ENCODE measurements around the gene FBXW10B. TPM values are rescaled to one million over a fixed set of nuclear protein-coding genes. Genes with fewer than 3 reads are reported as not detected.
"Not testable (repeated sequence)": the region's sequence is repeated elsewhere in the genome, so short reads cannot be mapped to it uniquely, and the experiment has no call there.

Gene FBXW10B, protein sequence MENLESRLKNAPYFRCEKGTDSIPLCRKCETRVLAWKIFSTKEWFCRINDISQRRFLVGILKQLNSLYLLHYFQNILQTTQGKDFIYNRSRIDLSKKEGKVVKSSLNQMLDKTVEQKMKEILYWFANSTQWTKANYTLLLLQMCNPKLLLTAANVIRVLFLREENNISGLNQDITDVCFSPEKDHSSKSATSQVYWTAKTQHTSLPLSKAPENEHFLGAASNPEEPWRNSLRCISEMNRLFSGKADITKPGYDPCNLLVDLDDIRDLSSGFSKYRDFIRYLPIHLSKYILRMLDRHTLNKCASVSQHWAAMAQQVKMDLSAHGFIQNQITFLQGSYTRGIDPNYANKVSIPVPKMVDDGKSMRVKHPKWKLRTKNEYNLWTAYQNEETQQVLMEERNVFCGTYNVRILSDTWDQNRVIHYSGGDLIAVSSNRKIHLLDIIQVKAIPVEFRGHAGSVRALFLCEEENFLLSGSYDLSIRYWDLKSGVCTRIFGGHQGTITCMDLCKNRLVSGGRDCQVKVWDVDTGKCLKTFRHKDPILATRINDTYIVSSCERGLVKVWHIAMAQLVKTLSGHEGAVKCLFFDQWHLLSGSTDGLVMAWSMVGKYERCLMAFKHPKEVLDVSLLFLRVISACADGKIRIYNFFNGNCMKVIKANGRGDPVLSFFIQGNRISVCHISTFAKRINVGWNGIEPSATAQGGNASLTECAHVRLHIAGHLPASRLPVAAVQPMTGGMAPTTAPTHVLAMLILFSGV
- total RNA-seq, result under 1 TPM; 0.44 to 0.60 TPM

DNA sequence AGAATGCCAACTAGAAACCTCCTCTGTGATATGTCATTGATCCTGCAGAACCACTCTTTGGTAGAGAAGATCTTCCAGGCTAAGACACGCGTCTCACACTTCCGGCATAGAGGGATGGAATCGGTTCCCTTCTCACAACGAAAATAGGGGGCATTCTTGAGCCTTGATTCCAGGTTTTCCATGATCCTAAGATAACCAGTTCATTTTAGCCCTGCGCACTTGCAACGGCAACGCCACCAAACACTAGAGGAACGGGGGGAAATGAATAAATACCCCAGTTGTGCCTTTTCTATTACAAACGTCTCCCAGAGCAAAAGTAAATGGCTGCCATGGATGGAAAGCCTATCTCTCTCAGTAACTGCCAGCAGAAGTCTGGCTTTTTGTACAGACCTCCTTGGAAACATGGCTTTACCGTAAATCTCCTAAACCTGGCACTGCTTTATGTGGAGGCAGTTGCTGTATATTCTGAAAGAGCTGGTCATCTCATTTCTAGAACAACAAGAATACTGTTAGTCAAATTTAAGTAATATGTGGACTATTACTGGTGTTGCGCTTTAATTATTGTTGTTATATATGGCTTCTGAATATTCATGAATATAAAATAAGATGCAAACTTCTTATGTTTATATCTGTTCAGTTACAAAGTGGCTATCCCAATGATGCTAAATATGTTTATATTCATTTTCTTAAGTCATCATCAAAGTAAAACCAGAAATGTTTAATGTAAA is at the start of gene FBXW10B:
Gene FBXW10B, minus strand, starts transcription at position 374 of the 728 bp plus-strand sequence. Its CDS starts 192 bp downstream, at position 182.
- H3K27me3 Mint-ChIP-seq; H3K4me1 Mint-ChIP-seq; H3K36me3 Mint-ChIP-seq (ENCODE audit: low read depth); H3K27ac Mint-ChIP-seq; H3K4me3 Mint-ChIP-seq; POLR2A ChIA-PET; DNase-seq; CTCF ChIA-PET; H3K9me3 Mint-ChIP-seq: not testable (repeated sequence)

DNA sequence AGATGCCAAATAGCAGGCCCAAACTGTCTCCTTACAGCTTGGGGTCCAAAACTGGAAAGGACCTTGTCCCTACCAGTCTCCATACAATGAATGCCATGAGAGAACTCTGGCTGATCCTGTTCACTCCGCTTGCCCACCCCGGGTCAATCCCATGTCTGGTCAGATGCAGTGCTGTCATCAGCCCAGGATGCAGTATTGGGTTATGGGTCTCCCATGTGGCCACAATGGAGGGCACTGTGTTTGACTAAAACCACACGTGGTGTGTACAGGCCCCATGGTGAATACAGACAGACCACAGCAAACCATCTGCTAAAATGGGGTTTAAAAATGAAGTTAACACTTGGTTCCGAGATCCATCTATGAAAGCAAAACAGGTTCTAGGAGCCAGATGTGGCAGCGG is 44.2 kb upstream of the FBXW10B start:
- ChIA-PET CTCF (no interaction called here), POLR2A (no interaction called here)
- Mint-ChIP-seq H3K36me3 (ENCODE audit: low read depth) (peaks cover 4% of the 10 kb centered on the region), H3K27me3 (no peaks in the 10 kb centered on the region), H3K4me1 (peaks cover 7% of the 10 kb centered on the region), H3K27ac (no peak overlapping the region), H3K4me3 (no peak overlapping the region), H3K9me3 (no peaks in the 10 kb centered on the region)
- DNase-seq, result no peak

DNA sequence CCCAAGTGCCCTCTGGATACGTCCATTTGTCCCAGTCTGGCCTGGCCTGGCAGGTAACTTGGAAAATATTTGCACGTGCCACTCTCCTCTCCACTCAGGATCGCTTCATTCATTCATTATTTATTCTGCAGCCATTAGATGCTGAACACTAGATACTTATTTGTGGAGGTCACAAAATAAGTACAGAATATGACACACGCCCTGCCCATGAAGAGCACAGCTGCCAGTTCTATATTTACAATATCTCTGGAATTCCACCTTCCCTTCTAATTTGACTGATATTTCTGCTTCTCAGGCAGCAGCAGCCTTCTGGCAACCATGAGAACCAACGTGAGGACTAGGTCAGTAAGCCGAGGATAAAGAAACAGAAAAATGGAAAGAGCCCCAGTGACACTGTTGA is 43.7 kb upstream of the FBXW10B start:
- Mint-ChIP-seq H3K27ac (no peak overlapping the region), H3K27me3 (no peaks in the 10 kb centered on the region), H3K4me3 (no peak overlapping the region), H3K4me1 (peaks cover 7% of the 10 kb centered on the region), H3K9me3 (no peaks in the 10 kb centered on the region), H3K36me3 (ENCODE audit: low read depth) (peaks cover 2% of the 10 kb centered on the region)
- POLR2A ChIA-PET, result no interaction called here
- CTCF ChIA-PET, result no interaction called here
- DNase-seq, result no peak

DNA sequence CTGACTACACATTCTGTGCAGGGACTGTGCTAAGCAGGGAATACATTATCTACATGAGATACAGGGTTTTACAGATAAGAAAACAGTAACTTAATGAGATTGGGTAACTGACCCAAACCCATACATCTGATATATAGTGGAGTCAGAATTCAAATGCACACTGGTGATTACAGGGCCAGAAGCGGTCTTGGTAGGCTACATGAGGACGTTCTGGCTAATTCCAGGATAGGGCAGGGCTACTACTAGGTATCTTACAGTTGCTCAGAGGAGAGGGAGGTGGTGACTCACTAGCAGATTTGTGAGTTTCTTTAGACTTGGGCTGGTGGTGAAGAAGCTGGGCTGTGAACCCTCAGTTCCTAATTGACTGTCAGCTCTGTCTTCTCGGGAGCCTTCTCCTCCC is 43.2 kb upstream of the FBXW10B start:
- H3K9me3 Mint-ChIP-seq, result no peaks in the 10 kb centered on the region
- DNase-seq, result no peak
- ChIA-PET CTCF (no interaction called here), POLR2A (no interaction called here)
- H3K36me3 Mint-ChIP-seq (ENCODE audit: low read depth), result peaks cover 2% of the 10 kb centered on the region
- no peak overlapping the region for H3K4me3 Mint-ChIP-seq
- H3K4me1 Mint-ChIP-seq, result peaks cover 7% of the 10 kb centered on the region
- no peak overlapping the region for H3K27ac Mint-ChIP-seq
- H3K27me3 Mint-ChIP-seq, result no peaks in the 10 kb centered on the region

DNA sequence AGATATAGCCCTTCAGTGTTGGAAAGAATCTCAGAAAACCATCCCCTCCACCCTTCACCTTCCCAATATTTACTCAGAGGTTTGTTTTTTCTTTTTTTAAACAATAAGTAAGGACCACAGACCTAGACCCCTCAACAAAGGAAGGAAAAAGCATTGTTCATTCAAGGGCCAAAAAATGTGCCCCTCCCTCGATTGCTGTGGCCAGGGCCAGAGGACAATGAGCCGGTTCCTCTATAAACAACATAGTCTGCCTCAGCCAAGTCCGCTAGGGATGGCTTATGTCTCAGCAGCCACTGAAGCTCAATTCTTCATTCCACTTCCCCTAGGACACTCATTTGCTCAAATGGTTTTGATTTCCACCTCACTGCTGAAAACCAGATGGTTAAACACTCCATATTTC is 40.6 kb upstream of the FBXW10B start:
- Mint-ChIP-seq H3K27me3 (no peaks in the 10 kb centered on the region), H3K4me3 (no peak overlapping the region), H3K4me1 (peaks cover 8% of the 10 kb centered on the region), H3K36me3 (ENCODE audit: low read depth) (peaks cover 2% of the 10 kb centered on the region), H3K27ac (no peak overlapping the region), H3K9me3 (no peaks in the 10 kb centered on the region)
- ChIA-PET CTCF (no interaction called here), POLR2A (no interaction called here)
- DNase-seq, result no peak

DNA sequence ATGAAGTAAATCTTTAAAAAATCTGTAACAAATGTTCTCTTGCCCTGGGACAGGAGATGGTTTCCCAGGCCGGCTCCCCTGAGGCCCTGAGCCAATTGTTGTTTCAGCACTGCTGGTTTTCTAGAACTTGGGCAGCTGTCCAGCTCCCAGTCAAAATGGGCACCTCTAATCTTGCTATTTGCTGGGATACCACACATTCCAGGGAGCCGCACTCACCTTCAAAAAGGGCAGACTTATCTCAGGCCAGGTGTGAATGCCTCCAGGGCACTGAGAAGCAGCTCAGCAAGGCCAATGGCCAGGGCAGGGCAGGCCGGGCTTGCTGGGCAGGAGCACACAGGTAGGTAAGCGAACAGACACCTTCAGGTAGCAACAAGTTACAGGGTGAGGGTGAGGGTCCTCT is 40.2 kb upstream of the FBXW10B start:
- Mint-ChIP-seq H3K27me3 (no peaks in the 10 kb centered on the region), H3K27ac (no peak overlapping the region), H3K36me3 (ENCODE audit: low read depth) (peaks cover 2% of the 10 kb centered on the region), H3K4me3 (no peak overlapping the region), H3K4me1 (peaks cover 8% of the 10 kb centered on the region), H3K9me3 (no peaks in the 10 kb centered on the region)
- ChIA-PET POLR2A (no interaction called here), CTCF (no interaction called here)
- DNase-seq, result no peak

DNA sequence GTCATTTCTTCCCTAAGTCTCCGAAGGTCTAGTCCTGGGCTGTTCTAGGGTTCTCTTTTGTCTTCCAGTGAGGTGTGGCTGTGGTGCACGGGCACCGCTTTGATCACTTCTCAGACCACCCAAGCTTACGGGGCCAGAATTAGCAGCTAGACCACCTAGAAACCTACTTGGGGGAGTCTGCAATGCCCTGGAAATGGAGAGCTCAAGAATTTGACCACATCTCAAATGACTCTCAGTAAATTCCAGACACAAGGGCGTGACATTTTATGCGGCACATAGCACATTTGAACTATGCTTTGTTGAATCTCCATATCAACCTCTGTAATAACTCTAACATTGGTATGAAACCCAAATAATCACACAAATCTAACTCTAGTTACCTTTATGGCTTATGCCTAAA is 39.7 kb upstream of the FBXW10B start:
- Mint-ChIP-seq H3K27me3 (no peaks in the 10 kb centered on the region), H3K4me3 (no peak overlapping the region), H3K4me1 (peaks cover 8% of the 10 kb centered on the region), H3K36me3 (ENCODE audit: low read depth) (peaks cover 2% of the 10 kb centered on the region), H3K9me3 (no peaks in the 10 kb centered on the region), H3K27ac (no peak overlapping the region)
- ChIA-PET CTCF (interaction anchor here (1.3 kb wide), 1 partner anchor 11 kb away, joined by 7 read pairs; no protein-coding TSS in a partner anchor), POLR2A (no interaction called here)
- DNase-seq, result no peak

DNA sequence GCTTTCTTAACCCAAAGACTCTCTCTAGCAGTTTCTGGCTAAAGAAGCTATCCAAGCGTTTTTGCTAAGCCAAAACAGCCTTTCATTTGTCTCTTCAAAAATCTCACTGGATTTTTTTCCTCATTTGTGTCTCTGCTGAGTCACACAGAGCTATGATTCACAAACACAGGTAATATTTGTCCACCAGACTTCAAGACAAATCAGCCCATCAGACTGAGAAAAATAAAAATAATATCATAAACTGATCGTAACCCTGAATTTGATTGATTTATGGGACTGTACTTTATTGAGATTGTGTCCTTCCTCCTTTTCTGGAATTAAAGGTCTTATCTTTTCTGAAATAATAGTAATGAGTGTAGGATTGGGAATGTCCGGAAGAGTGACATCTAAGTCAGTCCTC is 38.8 kb upstream of the FBXW10B start:
- CTCF ChIA-PET, result interaction anchor here (1.3 kb wide), 1 partner anchor 10 kb away, joined by 7 read pairs; no protein-coding TSS in a partner anchor
- Mint-ChIP-seq H3K4me1 (peaks cover 8% of the 10 kb centered on the region), H3K27ac (no peak overlapping the region), H3K4me3 (no peak overlapping the region), H3K27me3 (no peaks in the 10 kb centered on the region), H3K9me3 (no peaks in the 10 kb centered on the region), H3K36me3 (ENCODE audit: low read depth) (no peaks in the 10 kb centered on the region)
- POLR2A ChIA-PET, result no interaction called here
- DNase-seq, result no peak

DNA sequence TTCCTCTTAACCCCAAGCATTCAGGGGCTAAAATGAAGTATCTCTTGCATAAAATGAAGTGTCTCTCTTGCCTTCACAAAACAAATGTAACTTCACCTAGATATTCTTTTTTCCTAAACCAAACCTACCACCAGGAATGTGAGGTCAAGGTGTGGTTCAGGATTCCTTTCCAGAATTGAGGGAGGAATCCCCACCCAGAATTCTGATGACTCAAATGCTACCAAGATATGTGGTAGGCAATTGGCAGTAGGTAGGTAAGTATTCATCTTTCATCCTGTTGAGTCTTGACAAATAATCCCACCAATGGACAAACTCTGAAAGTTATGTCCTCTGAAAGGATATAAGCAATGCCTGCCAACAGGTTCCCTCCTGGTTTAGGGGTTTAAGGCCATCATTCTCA is 38.4 kb upstream of the FBXW10B start:
- H3K9me3 Mint-ChIP-seq, result no peaks in the 10 kb centered on the region
- peaks cover 1% of the 10 kb centered on the region for H3K36me3 Mint-ChIP-seq (ENCODE audit: low read depth)
- H3K27ac Mint-ChIP-seq, result no peak overlapping the region
- H3K27me3 Mint-ChIP-seq, result no peaks in the 10 kb centered on the region
- ChIA-PET CTCF (interaction anchor here (0.6 to 1.3 kb wide), 2 partner anchors 9 to 929 kb away, joined by 3 to 7 read pairs; no protein-coding TSS in a partner anchor), POLR2A (no interaction called here)
- no peak overlapping the region for H3K4me3 Mint-ChIP-seq
- no peak for DNase-seq
- H3K4me1 Mint-ChIP-seq, result peaks cover 8% of the 10 kb centered on the region

DNA sequence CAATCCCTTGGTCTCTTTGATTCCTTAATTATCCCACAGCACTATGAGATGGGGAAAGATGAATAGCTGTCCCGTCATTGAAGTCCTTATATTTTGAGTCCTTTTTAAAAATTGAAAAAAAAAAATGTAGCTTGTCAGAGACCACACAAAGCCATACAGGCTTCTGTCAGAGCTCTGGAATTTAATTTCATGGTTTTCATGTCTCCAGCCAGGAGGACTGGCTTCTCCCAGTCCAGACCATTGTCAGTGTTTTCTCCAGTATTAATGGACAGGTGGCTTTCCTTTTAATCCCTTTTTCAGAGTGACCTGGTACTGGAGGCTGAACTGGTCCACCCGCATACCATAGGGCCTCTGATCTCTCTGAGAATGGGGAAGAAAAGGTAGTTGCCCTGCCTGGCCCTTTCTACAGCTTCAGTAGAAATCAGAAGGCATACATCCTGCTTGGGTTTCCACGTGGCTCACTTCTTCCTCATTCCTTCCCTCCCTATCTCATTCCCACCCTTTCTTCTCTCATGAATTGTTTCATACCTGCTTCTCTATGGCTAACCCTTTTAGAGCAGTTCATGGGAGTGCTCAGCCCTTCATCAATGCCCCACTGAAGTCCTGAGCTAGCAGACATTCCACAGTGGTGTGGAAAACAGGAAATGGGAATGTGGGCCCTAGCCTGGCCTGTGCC is 35.5 kb upstream of the FBXW10B start:
- Mint-ChIP-seq H3K27ac (no peak overlapping the region), H3K9me3 (no peaks in the 10 kb centered on the region)
- CTCF ChIA-PET, result no interaction called here

DNA sequence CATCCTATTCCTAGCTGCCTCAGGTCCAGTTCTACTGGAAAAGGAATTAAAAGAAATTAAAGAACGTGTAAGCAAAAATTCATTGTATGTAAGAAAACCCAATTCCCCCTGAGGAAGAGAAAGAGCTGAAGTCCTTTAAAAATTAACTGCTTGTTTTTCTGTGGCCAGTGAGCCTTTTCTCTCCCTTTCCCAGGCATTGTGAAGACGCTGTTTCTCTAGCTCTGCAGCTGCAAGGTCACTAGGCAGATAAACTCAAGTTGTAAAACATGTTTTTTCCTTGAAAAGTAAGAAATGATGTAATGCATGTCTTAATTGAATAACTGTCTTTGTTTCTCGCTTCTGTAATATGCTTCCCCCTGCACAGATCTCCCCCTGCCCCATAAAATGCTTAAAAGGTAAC is 34.9 kb upstream of the FBXW10B start:
- peaks cover 15% of the 10 kb centered on the region for H3K4me1 Mint-ChIP-seq
- H3K9me3 Mint-ChIP-seq; POLR2A ChIA-PET; H3K36me3 Mint-ChIP-seq (ENCODE audit: low read depth); H3K4me3 Mint-ChIP-seq; CTCF ChIA-PET; DNase-seq; H3K27ac Mint-ChIP-seq; H3K27me3 Mint-ChIP-seq: not testable (repeated sequence)

More for the DNA sequence above, 35.5 kb upstream of the FBXW10B start:
- Mint-ChIP-seq H3K4me3 (no peak overlapping the region), H3K27me3 (no peaks in the 10 kb centered on the region), H3K36me3 (ENCODE audit: low read depth) (peaks cover 1% of the 10 kb centered on the region), H3K4me1 (peaks cover 15% of the 10 kb centered on the region)
- POLR2A ChIA-PET, result no interaction called here
- no peak for DNase-seq

DNA sequence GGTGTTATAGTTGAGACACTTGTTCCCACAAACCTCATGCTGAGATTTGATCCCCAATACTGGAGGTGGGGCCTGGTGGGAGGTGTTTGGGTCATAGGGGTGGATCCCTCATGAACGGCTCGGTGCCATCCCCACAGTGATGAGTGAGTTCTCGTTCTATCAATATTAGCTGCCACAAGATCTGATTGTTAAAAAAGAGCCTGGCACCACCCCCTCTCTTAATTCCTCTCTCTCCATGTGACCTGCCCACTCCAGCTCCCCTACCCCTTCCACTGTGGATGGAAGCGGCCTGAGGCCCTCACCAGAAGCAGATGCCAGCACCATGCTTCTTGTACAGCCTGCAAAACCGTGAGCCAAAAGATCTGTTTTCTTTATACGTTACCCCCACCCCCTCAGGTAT is 33.5 kb upstream of the FBXW10B start:
- no peak overlapping the region for H3K27ac Mint-ChIP-seq
- no peak overlapping the region for H3K4me3 Mint-ChIP-seq
- H3K4me1 Mint-ChIP-seq, result peaks cover 15% of the 10 kb centered on the region
- H3K9me3 Mint-ChIP-seq, result no peaks in the 10 kb centered on the region
- DNase-seq, result no peak
- POLR2A ChIA-PET, result no interaction called here
- H3K27me3 Mint-ChIP-seq, result no peaks in the 10 kb centered on the region
- peaks cover 3% of the 10 kb centered on the region for H3K36me3 Mint-ChIP-seq (ENCODE audit: low read depth)
- CTCF ChIA-PET, result interaction anchor here (1.0 kb wide), 1 partner anchor 11 kb away, joined by 4 read pairs; no protein-coding TSS in a partner anchor
